Endodermal cell (in vitro differentiated cells): ENCODE results near the gene ZNF516. TPM values are rescaled to one million over a fixed set of nuclear protein-coding genes. Genes with fewer than 3 reads are reported as not detected.

Experiments used
- DNase-seq: peaks from one replicate; pipeline ENCODE4 v3.0.0-alpha.2; 2017
- H3K27ac ChIP-seq: 2 replicates; pipeline ENCODE4 v1.5.1; 2013; ENCODE audit warnings: mild to moderate bottlenecking, low read depth, low read length, moderate library complexity
- H3K27me3 ChIP-seq: 2 replicates; pipeline ENCODE4 v1.6.1; 2013; ENCODE audit warnings: mild to moderate bottlenecking, low read length, moderate library complexity; ENCODE audit not compliant: insufficient read depth, control insufficient read depth, poor library complexity, severe bottlenecking
- H3K36me3 ChIP-seq: 2 replicates; pipeline ENCODE4 v1.7.0; 2013; ENCODE audit warnings: mild to moderate bottlenecking, low read length, moderate library complexity; ENCODE audit not compliant: control insufficient read depth, insufficient read depth
- H3K4me1 ChIP-seq: one replicate; pipeline ENCODE4 v1.7.0; 2013; ENCODE audit warnings: low read length; ENCODE audit not compliant: control insufficient read depth, insufficient read depth
- H3K4me3 ChIP-seq: 2 replicates; pipeline ENCODE4 v1.5.1; 2013; ENCODE audit warnings: mild to moderate bottlenecking, low read length, moderate library complexity
- H3K9ac ChIP-seq: 2 replicates; pipeline ENCODE4 v1.6.1; 2013; ENCODE audit warnings: mild to moderate bottlenecking, low read length, moderate library complexity; ENCODE audit not compliant: poor library complexity, severe bottlenecking; ENCODE audit errors: extremely low read depth
- H3K9me3 ChIP-seq: 2 replicates; pipeline ENCODE4 v1.6.1; 2013; ENCODE audit warnings: mild to moderate bottlenecking, low read length, moderate library complexity; ENCODE audit not compliant: control insufficient read depth
- H3K27ac Mint-ChIP-seq: 2 replicates; pipeline ENCODE4 v1.8.0; 2020; ENCODE audit warnings: mixed read lengths
- H3K27me3 Mint-ChIP-seq: 2 replicates; pipeline ENCODE4 v1.8.0; 2021; ENCODE audit warnings: mild to moderate bottlenecking, mixed read lengths; ENCODE audit not compliant: insufficient read depth
- H3K36me3 Mint-ChIP-seq: 2 replicates; pipeline ENCODE4 v1.8.0; 2020; ENCODE audit warnings: low read depth, mixed read lengths
- H3K4me1 Mint-ChIP-seq: 2 replicates; pipeline ENCODE4 v1.8.0; 2020; ENCODE audit warnings: mixed read lengths
- H3K4me3 Mint-ChIP-seq: 2 replicates; pipeline ENCODE4 v1.8.0; 2020; ENCODE audit warnings: mild to moderate bottlenecking, moderate library complexity, mixed read lengths
- H3K9me3 Mint-ChIP-seq: 2 replicates; pipeline ENCODE4 v1.8.0; 2020; ENCODE audit warnings: mild to moderate bottlenecking, mixed read lengths
- CTCF ChIP-seq: fragments of 200-600 bp; sonication (generic); conservative IDR thresholded peaks from 2 replicates; pipeline ENCODE4 v1.5.0; 2021; ENCODE audit warnings: antibody characterized with exemption, mild to moderate bottlenecking
- WGBS, 2 experiments: methylation state at CpG; one replicate each; pipeline versions ENCODE4 v1.1.5 to v1.1.7; 2013; ENCODE audit warnings: missing lambda C conversion rate in 2 of 2, mixed read lengths in 1 of 2; ENCODE audit not compliant: insufficient coverage in 1 of 2, insufficient read length in 1 of 2; 5-methylcytosine and 5-hydroxymethylcytosine counted together
- total RNA-seq, 2 donors: library from RNA; stranded (reverse); fragmentation: NEBNext Ultra II Directional in 1 of 2; extraction: Animal tissue kit (Norgen Biotek cat#: 25700) in 1 of 2; gene quantifications; 2 replicates in 1 of 2; 3 replicates in 1 of 2; pipeline ENCODE4 v1.2.1, GENCODE V29; 2021

Gene ZNF516
- total RNA-seq, 2 donors from 2014 or later: 60.2 to 77.9 TPM

- no peak overlapping the region for H3K9ac ChIP-seq
- peaks cover 8% of the 10 kb centered on the region for H3K36me3 ChIP-seq
- H3K9me3 Mint-ChIP-seq: no peaks in the 10 kb centered on the region
- no peak for TF ChIP-seq CTCF
- H3K4me1 ChIP-seq: peaks cover 2% of the 10 kb centered on the region
- H3K36me3 Mint-ChIP-seq: peaks cover 31% of the 10 kb centered on the region
- no peak for DNase-seq
- no peak overlapping the region for H3K27ac Mint-ChIP-seq
- no peaks in the 10 kb centered on the region for H3K9me3 ChIP-seq
- H3K27me3 ChIP-seq: no peaks in the 10 kb centered on the region
- peaks cover 10% of the 10 kb centered on the region for H3K4me1 Mint-ChIP-seq
- WGBS, 2 experiments: 88 to 91% methylated on average over 8 to 11 of the region's 11 CpGs
- no peak overlapping the region for H3K27ac ChIP-seq
- H3K4me3 Mint-ChIP-seq: no peak overlapping the region
- H3K27me3 Mint-ChIP-seq: no peaks in the 10 kb centered on the region
- no peak overlapping the region for H3K4me3 ChIP-seq
Observed at GRCh38 chr18:76369791-76370190, 125.3 kb downstream of the ZNF516 start.

GRCh38 chr18:76368976-76369375 is 126.1 kb downstream of the ZNF516 start:
- H3K27ac Mint-ChIP-seq: no peak overlapping the region
- H3K4me3 ChIP-seq: no peak overlapping the region
- H3K4me3 Mint-ChIP-seq: no peak overlapping the region

GRCh38 chr18:76368271-76368670 is 126.8 kb downstream of the ZNF516 start:
- WGBS, 2 experiments: 83 to 88% methylated on average over 2 to 3 of the region's 3 CpGs
- Mint-ChIP-seq H3K4me1 (peaks cover 10% of the 10 kb centered on the region), H3K9me3 (no peaks in the 10 kb centered on the region), H3K36me3 (peaks cover 38% of the 10 kb centered on the region), H3K27ac (no peak overlapping the region), H3K4me3 (no peak overlapping the region), H3K27me3 (no peaks in the 10 kb centered on the region)
- H3K36me3 ChIP-seq: peaks cover 3% of the 10 kb centered on the region
- no peak overlapping the region for H3K4me3 ChIP-seq
- H3K9ac ChIP-seq: no peak overlapping the region
- no peaks in the 10 kb centered on the region for H3K27me3 ChIP-seq
- peaks cover 2% of the 10 kb centered on the region for H3K4me1 ChIP-seq
- H3K9me3 ChIP-seq: no peaks in the 10 kb centered on the region
- DNase-seq: no peak
- TF ChIP-seq CTCF: no peak
- peak overlapping the region; percentile 33 for H3K27ac ChIP-seq

More at GRCh38 chr18:76368976-76369375, 126.1 kb downstream of the ZNF516 start:
- Histone ChIP-seq H3K27ac (no peak overlapping the region), H3K9me3 (no peaks in the 10 kb centered on the region), H3K4me1 (peaks cover 2% of the 10 kb centered on the region), H3K27me3 (no peaks in the 10 kb centered on the region), H3K9ac (no peak overlapping the region), H3K36me3 (peaks cover 8% of the 10 kb centered on the region)
- peaks cover 34% of the 10 kb centered on the region for H3K36me3 Mint-ChIP-seq
- DNase-seq: no peak
- WGBS, 2 experiments: 83 to 94% methylated on average over 1 to 5 of the region's 5 CpGs
- H3K4me1 Mint-ChIP-seq: peaks cover 10% of the 10 kb centered on the region
- TF ChIP-seq CTCF: no peak
- no peaks in the 10 kb centered on the region for H3K9me3 Mint-ChIP-seq
- no peaks in the 10 kb centered on the region for H3K27me3 Mint-ChIP-seq
